Measurements from ENCODE around the gene EPHB1. TPM values are rescaled to one million over a fixed set of nuclear protein-coding genes. Genes with fewer than 3 reads are reported as not detected.
"Not testable (repeated sequence)": the region's sequence is repeated elsewhere in the genome, so short reads cannot be mapped to it uniquely, and the experiment has no call there.

Gene EPHB1
- total and polyA plus RNA-seq, 8 donors = 0.02 to 1.4 (median 0.43) TPM

GRCh38 chr3:135109681-135110080 is 314.6 kb downstream of the EPHB1 start:
- Histone ChIP-seq H3K4me3 (no peak overlapping the region), H3K27ac (no peak overlapping the region), H3K36me3 (no peaks in the 10 kb centered on the region), H3K4me1 (no peaks in the 10 kb centered on the region), H3K27me3 (no peaks in the 10 kb centered on the region), H3K9me3 (no peaks in the 10 kb centered on the region)
- no peak for TF ChIP-seq CTCF (IDR thresholded peaks at IDR 0.05)
- DNase-seq (no peak), ATAC-seq (no peak), FAIRE-seq (no peak)
- 54 to 65% methylated on average over 8 of the region's 8 CpGs for WGBS, 2 donors
- intact Hi-C loops (cut with DNase I) = no loop called here

- H3K4me3 ChIP-seq; ATAC-seq; H3K36me3 ChIP-seq; H3K9me3 ChIP-seq; H3K27ac ChIP-seq; DNase-seq; H3K27me3 ChIP-seq; FAIRE-seq; intact Hi-C loops (cut with DNase I); H3K4me1 ChIP-seq: not testable (repeated sequence)
- 84 to 92% methylated on average over 4 of the region's 4 CpGs for WGBS, 2 donors
Measured at GRCh38 chr3:135114551-135114950, 319.5 kb downstream of the EPHB1 start.

GRCh38 chr3:135117977-135118376 is 322.9 kb downstream of the EPHB1 start:
- Histone ChIP-seq H3K4me1 (no peaks in the 10 kb centered on the region), H3K36me3 (no peaks in the 10 kb centered on the region), H3K27me3 (no peaks in the 10 kb centered on the region), H3K27ac (no peak overlapping the region), H3K9me3 (no peaks in the 10 kb centered on the region), H3K4me3 (no peak overlapping the region)
- no peak for TF ChIP-seq CTCF (IDR thresholded peaks at IDR 0.05)
- DNase-seq (no peak), FAIRE-seq (no peak), ATAC-seq (no peak)
- intact Hi-C loops (cut with DNase I) = no loop called here
- WGBS, 2 donors = 45 to 50% methylated on average over 5 of the region's 5 CpGs

GRCh38 chr3:135118792-135119191 is 323.7 kb downstream of the EPHB1 start:
- Histone ChIP-seq H3K36me3 (no peaks in the 10 kb centered on the region), H3K4me1 (no peaks in the 10 kb centered on the region), H3K4me3 (no peak overlapping the region), H3K9me3 (no peaks in the 10 kb centered on the region), H3K27ac (no peak overlapping the region), H3K27me3 (no peaks in the 10 kb centered on the region)
- no peak for TF ChIP-seq CTCF (IDR thresholded peaks at IDR 0.05)
- WGBS, 2 donors = 46 to 49% methylated on average over 2 of the region's 2 CpGs
- no peak for DNase-seq
- intact Hi-C loops (cut with DNase I) = no loop called here
- no peak for FAIRE-seq
- ATAC-seq = no peak

- Histone ChIP-seq H3K27me3 (no peaks in the 10 kb centered on the region), H3K4me1 (no peaks in the 10 kb centered on the region), H3K36me3 (no peaks in the 10 kb centered on the region), H3K27ac (no peak overlapping the region), H3K9me3 (no peaks in the 10 kb centered on the region), H3K4me3 (no peak overlapping the region)
- no peak for TF ChIP-seq CTCF (IDR thresholded peaks at IDR 0.05)
- DNase-seq = no peak
- intact Hi-C loops (cut with DNase I) = no loop called here
- no peak for ATAC-seq
- FAIRE-seq = no peak
- WGBS, 2 donors = 71 to 87% methylated on average over 2 of the region's 2 CpGs
Measured at GRCh38 chr3:135125171-135125801, 330.2 kb downstream of the EPHB1 start.
